GM10248 (cell line): ENCODE measurements around the gene SLC25A29.

Experiments
- CTCF ChIA-PET: fragments of 300-600 bp; sonication (Branson Sonifier 250); formaldehyde crosslinking; extraction: SDS; loops from one replicate; lab custom pipeline; 2021; ENCODE audit warnings: antibody characterized with exemption; lab: Yijun Ruan, JAX
- POLR2A ChIA-PET: fragments of 350-650 bp; sonication (Branson Sonifier 250); formaldehyde crosslinking; extraction: SDS; loops from one replicate; lab custom pipeline; 2020; ENCODE audit warnings: antibody characterized with exemption; lab: Yijun Ruan, JAX
- DNase-seq: peaks from one replicate; pipeline ENCODE4 v3.0.0; 2012; ENCODE audit errors: extremely low spot score
- TF ChIP-seq, protein P1 (sequence below): IDR thresholded peaks from 2 replicates; pipeline ENCODE4 v1.5.1; 2012; ENCODE audit warnings: mild to moderate bottlenecking, low read depth; ENCODE audit errors: extremely low read depth, missing control alignments, control extremely low read depth

SLC25A29 gene

DNA sequence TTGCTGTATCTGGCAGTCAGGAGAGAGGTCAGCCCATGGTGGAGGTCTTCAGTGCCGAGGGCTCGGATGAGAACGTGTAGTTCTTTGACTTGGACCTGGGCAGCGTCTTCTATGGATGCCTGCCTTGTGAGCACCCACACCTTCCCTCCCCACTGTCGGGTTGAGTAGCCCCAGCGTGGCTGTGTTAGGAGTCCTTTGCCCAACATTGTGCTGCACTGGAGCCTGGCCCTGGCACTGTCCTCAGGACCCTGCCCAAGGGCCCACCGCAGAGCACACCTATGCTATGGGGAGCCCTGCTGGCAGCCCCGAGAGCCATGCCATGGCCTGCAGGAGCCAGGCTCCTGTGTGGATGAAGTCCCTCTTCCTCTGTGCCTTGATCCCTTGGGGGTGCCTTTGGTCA is 26.7 kb downstream of the SLC25A29 start:
- ChIA-PET POLR2A (no interaction called here), CTCF (interaction anchor here (0.8 to 1.6 kb wide), 3 partner anchors 11 to 87 kb away, joined by 3 to 4 read pairs (median 3); no protein-coding TSS in a partner anchor)

DNA sequence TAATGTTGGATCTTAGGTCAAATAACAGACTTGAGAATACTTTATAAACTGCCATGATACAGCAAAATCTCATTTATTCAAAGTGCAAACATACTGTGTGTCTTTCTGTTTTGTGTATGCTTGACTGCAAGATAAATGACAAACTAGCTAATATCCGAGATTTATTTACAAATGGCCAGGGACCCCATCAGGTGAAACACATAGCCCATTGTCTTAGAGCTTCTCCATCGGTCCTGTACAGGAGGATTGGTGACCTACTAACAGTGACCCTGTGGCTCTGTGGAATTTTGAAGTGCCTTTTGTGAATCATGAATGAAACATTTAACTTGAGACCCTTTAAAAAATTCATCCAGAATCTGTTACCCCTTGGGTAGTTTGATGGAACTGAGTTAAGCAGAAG is 27.1 kb downstream of the SLC25A29 start:
- TF ChIP-seq, protein P1, sequence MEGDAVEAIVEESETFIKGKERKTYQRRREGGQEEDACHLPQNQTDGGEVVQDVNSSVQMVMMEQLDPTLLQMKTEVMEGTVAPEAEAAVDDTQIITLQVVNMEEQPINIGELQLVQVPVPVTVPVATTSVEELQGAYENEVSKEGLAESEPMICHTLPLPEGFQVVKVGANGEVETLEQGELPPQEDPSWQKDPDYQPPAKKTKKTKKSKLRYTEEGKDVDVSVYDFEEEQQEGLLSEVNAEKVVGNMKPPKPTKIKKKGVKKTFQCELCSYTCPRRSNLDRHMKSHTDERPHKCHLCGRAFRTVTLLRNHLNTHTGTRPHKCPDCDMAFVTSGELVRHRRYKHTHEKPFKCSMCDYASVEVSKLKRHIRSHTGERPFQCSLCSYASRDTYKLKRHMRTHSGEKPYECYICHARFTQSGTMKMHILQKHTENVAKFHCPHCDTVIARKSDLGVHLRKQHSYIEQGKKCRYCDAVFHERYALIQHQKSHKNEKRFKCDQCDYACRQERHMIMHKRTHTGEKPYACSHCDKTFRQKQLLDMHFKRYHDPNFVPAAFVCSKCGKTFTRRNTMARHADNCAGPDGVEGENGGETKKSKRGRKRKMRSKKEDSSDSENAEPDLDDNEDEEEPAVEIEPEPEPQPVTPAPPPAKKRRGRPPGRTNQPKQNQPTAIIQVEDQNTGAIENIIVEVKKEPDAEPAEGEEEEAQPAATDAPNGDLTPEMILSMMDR, result no peak
- ChIA-PET POLR2A (no interaction called here), CTCF (interaction anchor here (0.8 to 1.6 kb wide), 3 partner anchors 10 to 86 kb away, joined by 3 to 4 read pairs (median 3); no protein-coding TSS in a partner anchor)
- no peak for DNase-seq

More for the DNA sequence above, 26.7 kb downstream of the SLC25A29 start:
- no peak for DNase-seq
- TF ChIP-seq, protein P1, result no peak

DNA sequence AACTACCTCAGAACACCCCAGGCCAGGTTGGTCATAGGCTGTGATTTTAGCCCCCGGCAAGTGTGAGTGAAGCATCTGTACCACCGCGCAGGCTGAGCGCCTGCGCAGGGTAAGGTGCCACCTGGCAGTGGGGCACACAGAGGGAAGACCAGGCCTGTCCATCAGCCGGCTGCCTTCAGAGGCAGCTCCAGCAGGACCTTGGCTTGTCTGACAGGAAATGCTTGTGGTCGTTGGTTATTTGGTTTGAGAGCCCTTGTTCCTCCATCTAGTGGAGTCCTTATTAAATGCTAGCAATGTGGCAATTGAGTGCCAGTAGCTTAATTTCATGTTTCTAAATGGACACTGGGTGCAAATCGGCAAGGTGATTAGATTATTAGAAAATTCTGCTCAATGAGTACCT is 27.5 kb downstream of the SLC25A29 start:
- TF ChIP-seq, protein P1, result no peak
- POLR2A ChIA-PET, result no interaction called here
- peak; percentile 39 for DNase-seq
- CTCF ChIA-PET, result interaction anchor here (0.8 to 1.6 kb wide), 5 partner anchors 10 to 86 kb away, joined by 3 to 4 read pairs (median 4); no protein-coding TSS in a partner anchor

DNA sequence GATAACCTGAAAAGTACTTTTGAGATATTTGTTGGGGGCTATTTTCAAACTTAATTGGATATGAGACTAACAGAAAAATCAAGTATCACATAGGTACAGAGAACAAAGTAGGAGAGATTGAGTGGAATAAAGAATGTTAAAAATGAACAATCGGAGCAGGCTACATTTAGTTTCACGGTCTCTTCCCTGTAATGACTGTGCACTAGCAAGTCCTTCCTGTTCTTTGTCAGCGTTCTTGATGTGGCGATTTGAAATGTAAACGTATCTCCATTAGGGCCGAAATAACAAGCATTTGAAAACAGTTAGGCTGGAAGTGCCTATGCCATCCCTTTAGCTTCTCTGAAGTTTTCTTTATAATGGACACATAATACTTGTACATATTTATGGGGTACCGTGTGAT is 31.0 kb downstream of the SLC25A29 start:
- TF ChIP-seq, protein P1, result no peak
- no peak for DNase-seq
- ChIA-PET POLR2A (no interaction called here), CTCF (interaction anchor here (6.4 kb wide), 1 partner anchor 10 kb away, joined by 46 read pairs; no protein-coding TSS in a partner anchor)

DNA sequence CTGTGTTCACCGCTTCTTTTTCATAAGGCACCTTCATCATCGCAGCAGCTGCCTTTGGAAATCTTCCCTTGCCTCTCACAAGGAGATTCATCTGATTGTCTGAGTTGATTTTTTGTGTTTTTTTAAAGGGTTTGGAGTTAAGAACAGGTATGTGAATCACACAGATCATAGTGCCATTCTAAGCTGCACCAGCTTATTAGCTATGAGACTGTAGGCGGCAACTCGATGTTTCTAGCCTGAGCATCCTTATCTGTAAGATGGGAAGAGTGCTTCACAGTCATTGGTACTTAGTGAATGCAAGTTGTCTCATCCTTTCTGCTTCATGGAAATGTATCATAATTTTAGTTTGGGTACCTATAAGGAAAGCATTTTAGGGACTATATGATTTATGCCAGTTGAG is 32.0 kb downstream of the SLC25A29 start:
- CTCF ChIA-PET, result interaction anchor here (0.7 to 6.4 kb wide), 3 partner anchors 11 to 81 kb away, joined by 3 to 46 read pairs (median 11); no protein-coding TSS in a partner anchor
- POLR2A ChIA-PET, result no interaction called here
- no peak for DNase-seq
- TF ChIP-seq, protein P1, result no peak

DNA sequence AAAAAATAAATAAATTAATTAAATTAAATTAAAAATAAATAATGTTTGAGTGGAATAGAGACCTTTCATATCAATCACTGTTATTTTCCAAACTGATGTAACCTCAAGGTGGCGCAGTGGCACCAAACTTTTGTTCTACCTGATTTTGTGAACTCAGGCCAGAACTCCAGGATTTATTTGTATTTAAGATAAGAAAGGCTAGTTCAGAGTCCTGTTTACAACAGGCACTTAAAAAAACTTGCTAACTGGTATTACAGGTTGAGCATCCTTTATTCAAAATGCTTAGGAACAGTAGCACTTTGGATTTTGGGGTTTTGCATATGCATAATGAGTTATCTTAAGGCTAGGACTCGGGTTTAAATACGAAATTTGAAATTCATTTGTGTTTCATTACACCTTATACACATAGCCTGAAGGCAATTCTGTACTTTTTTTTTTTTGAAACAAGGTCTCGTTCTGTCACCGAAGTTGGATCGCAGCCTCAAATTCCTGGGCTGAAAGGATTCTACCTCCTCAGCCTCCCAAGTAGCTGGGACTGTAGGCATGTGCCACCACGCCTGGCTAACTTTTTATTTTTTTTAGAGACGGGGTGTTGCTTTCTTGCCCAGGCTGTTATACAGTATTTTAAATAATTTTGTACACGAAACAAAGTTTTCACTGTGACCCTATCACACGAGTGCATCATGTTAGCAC is 34.9 kb downstream of the SLC25A29 start:
- CTCF ChIA-PET, result interaction anchor here (1.3 to 7.5 kb wide), 2 partner anchors 12 to 24 kb away, joined by 3 to 54 read pairs; no protein-coding TSS in a partner anchor
- TF ChIP-seq, protein P1, result no peak
- POLR2A ChIA-PET, result no interaction called here
- DNase-seq, result no peak
